Measurements from ENCODE around the gene ALAD.

Gene ALAD

GRCh38 chr9:113391917-113392316, 9.2 kb downstream of the ALAD start:
- no peak for ATAC-seq
- TF ChIP-seq SNAI2 (CRISPR knock-in tag; IDR thresholded peaks at IDR 0.05) = no peak
- TF ChIP-seq PPARA (CRISPR knock-in tag; IDR thresholded peaks at IDR 0.05; ENCODE audit: borderline replicate concordance) = no peak
- no peak for TF ChIP-seq ESRRG (CRISPR knock-in tag; IDR thresholded peaks at IDR 0.05)
- no peak for TF ChIP-seq TCF4 (CRISPR knock-in tag; IDR thresholded peaks at IDR 0.05; ENCODE audit: borderline replicate concordance)
- TF ChIP-seq POU6F1 (CRISPR knock-in tag; IDR thresholded peaks at IDR 0.05; ENCODE audit: borderline replicate concordance, low read depth) = no peak
- no peak for TF ChIP-seq ZFP3 (CRISPR knock-in tag; IDR thresholded peaks at IDR 0.05)
- TF ChIP-seq ZFP30 (CRISPR knock-in tag; IDR thresholded peaks at IDR 0.05) = no peak
- TF ChIP-seq ZC3H10 (CRISPR knock-in tag; IDR thresholded peaks at IDR 0.05) = no peak
- TF ChIP-seq ZNF565 (CRISPR knock-in tag; conservative IDR thresholded peaks at IDR 0.05; ENCODE audit: low read depth) = no peak
- TF ChIP-seq GLIS3 (CRISPR knock-in tag; IDR thresholded peaks at IDR 0.05) = no peak
- TF ChIP-seq, protein P1, sequence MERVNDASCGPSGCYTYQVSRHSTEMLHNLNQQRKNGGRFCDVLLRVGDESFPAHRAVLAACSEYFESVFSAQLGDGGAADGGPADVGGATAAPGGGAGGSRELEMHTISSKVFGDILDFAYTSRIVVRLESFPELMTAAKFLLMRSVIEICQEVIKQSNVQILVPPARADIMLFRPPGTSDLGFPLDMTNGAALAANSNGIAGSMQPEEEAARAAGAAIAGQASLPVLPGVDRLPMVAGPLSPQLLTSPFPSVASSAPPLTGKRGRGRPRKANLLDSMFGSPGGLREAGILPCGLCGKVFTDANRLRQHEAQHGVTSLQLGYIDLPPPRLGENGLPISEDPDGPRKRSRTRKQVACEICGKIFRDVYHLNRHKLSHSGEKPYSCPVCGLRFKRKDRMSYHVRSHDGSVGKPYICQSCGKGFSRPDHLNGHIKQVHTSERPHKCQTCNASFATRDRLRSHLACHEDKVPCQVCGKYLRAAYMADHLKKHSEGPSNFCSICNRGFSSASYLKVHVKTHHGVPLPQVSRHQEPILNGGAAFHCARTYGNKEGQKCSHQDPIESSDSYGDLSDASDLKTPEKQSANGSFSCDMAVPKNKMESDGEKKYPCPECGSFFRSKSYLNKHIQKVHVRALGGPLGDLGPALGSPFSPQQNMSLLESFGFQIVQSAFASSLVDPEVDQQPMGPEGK (CRISPR knock-in tag; IDR thresholded peaks at IDR 0.05; ENCODE audit: borderline replicate concordance) = no peak
- TF ChIP-seq TSHZ2 (CRISPR knock-in tag; IDR thresholded peaks at IDR 0.05) = no peak
- no peak for TF ChIP-seq TOX (CRISPR knock-in tag; IDR thresholded peaks at IDR 0.05; ENCODE audit: borderline replicate concordance)

DNA sequence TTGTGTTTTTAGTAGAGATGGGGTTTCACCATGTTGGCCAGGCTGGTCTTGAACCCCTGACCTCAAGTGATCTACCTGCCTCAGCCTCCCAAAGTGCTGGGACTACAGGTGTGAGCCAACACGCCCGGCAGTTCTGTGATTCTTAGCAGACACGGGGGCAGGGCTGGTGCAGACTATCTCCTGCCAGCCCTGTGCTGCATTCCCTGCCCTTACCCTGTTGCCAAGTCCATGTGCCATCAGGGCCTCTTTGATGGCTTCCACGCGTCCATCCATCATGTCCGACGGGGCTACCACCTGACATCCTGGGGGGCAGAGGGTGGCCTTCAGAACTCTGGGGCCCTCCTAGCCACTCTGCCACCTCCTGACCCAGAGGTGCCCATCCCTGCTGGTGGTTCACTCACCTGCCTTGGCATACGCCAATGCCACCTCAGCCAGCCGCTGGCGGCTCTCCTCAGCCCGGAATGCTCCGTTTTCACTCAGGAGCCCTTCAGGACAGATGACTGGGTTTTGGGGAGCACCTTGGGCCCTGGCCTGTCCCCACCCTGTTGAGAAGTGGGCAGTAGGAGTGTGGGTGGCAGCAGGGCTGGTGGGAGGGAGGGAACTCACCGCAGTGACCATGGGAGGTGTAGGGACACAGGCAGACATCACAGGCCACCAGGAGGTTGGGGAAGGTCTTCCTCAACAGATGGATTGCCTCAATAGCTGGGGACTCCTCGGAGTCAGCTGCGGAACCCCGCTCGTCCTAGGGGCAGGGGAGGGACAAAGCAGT, 10.7 kb downstream of the ALAD start:
- TF ChIP-seq BACH2 (CRISPR knock-in tag; IDR thresholded peaks at IDR 0.05; ENCODE audit: borderline replicate concordance) (no peak), PPARA (CRISPR knock-in tag; IDR thresholded peaks at IDR 0.05; ENCODE audit: borderline replicate concordance) (no peak), ZFP3 (CRISPR knock-in tag; IDR thresholded peaks at IDR 0.05) (no peak), ESRRG (CRISPR knock-in tag; IDR thresholded peaks at IDR 0.05) (no peak), ZFP30 (CRISPR knock-in tag; IDR thresholded peaks at IDR 0.05) (no peak), TCF4 (CRISPR knock-in tag; IDR thresholded peaks at IDR 0.05; ENCODE audit: borderline replicate concordance) (no peak), GLIS3 (CRISPR knock-in tag; IDR thresholded peaks at IDR 0.05) (no peak), CREB5 (CRISPR knock-in tag; IDR thresholded peaks at IDR 0.05; ENCODE audit: low read depth) (no peak)
- TF ChIP-seq, protein P2, sequence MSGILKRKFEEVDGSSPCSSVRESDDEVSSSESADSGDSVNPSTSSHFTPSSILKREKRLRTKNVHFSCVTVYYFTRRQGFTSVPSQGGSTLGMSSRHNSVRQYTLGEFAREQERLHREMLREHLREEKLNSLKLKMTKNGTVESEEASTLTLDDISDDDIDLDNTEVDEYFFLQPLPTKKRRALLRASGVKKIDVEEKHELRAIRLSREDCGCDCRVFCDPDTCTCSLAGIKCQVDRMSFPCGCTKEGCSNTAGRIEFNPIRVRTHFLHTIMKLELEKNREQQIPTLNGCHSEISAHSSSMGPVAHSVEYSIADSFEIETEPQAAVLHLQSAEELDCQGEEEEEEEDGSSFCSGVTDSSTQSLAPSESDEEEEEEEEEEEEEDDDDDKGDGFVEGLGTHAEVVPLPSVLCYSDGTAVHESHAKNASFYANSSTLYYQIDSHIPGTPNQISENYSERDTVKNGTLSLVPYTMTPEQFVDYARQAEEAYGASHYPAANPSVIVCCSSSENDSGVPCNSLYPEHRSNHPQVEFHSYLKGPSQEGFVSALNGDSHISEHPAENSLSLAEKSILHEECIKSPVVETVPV (CRISPR knock-in tag; IDR thresholded peaks at IDR 0.05) = no peak

DNA sequence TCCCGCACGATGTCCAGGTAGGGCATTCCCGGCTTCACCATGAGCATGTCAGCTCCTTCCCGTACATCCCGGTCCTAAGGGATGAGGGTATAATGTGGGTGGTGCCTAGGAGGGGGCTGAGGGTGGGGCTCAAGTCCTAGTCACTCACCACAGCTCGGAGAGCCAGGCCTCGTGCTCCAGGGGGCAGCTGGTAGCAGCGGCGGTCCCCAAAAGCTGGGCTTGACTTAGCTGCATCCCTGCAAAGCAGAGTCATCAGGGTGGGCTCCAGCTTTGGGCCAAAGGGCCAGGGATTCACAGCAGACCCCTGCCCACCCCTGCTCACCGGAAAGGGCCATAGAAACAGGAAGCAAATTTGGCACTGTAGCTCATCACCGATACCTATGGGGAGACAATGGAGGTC, 11.6 kb downstream of the ALAD start:
- ATAC-seq = no peak
- no peak for TF ChIP-seq ZNF8 (CRISPR knock-in tag; IDR thresholded peaks at IDR 0.05)
- no peak for TF ChIP-seq ARNTL (CRISPR knock-in tag; IDR thresholded peaks at IDR 0.05; ENCODE audit: borderline replicate concordance, low read depth)
- TF ChIP-seq GLIS3 (CRISPR knock-in tag; IDR thresholded peaks at IDR 0.05) = no peak
- TF ChIP-seq TCF4 (CRISPR knock-in tag; IDR thresholded peaks at IDR 0.05; ENCODE audit: borderline replicate concordance) = no peak
- TF ChIP-seq ZNF565 (CRISPR knock-in tag; conservative IDR thresholded peaks at IDR 0.05; ENCODE audit: low read depth) = no peak
- no peak for TF ChIP-seq CREB5 (CRISPR knock-in tag; IDR thresholded peaks at IDR 0.05; ENCODE audit: low read depth)
- TF ChIP-seq ZNF70 (CRISPR knock-in tag; IDR thresholded peaks at IDR 0.05) = no peak
- TF ChIP-seq OSR1 (CRISPR knock-in tag; IDR thresholded peaks at IDR 0.05) = no peak
- TF ChIP-seq PPARA (CRISPR knock-in tag; IDR thresholded peaks at IDR 0.05; ENCODE audit: borderline replicate concordance) = no peak
- TF ChIP-seq TOX (CRISPR knock-in tag; IDR thresholded peaks at IDR 0.05; ENCODE audit: borderline replicate concordance) = no peak
- TF ChIP-seq ZFP30 (CRISPR knock-in tag; IDR thresholded peaks at IDR 0.05) = no peak
- TF ChIP-seq, protein P2 (CRISPR knock-in tag; IDR thresholded peaks at IDR 0.05) = no peak
- TF ChIP-seq CSDC2 (CRISPR knock-in tag; IDR thresholded peaks at IDR 0.05) = no peak

More for the DNA sequence above, 10.7 kb downstream of the ALAD start:
- ATAC-seq = no peak

Measured in SK-N-SH treated with all-trans-retinoic acid at 6 μM for 48 hours (cell line).